Endothelial cell of umbilical vein (primary cell): ENCODE data around the gene ADARB1. TPM values are rescaled to one million over a fixed set of nuclear protein-coding genes. Genes with fewer than 3 reads are reported as not detected.

Experiments
- BruUV-seq: library from RNA; stranded (reverse); fragments of 400-500 nt; replicated peaks from 2 replicates; lab custom pipeline; 2021; lab: Mats Ljungman, UMichigan
- CTCF ChIA-PET: fragments of 300-600, 350-600 bp; sonication (Branson Sonifier 250); formaldehyde crosslinking; loops from one replicate; lab custom pipeline; 2021; ENCODE audit warnings: antibody characterized with exemption, inconsistent platforms; lab: Charles Lee
- POLR2A ChIA-PET: fragments of 300-600, 350-600 bp; sonication (Branson Sonifier 250); formaldehyde crosslinking; loops from one replicate; lab custom pipeline; 2021; ENCODE audit warnings: antibody characterized with exemption, inconsistent platforms; lab: Charles Lee
- DNase-seq: peaks from one replicate; pipeline ENCODE4 v3.0.0-alpha.2; 2011; ENCODE audit warnings: low read depth, low spot score
- FAIRE-seq: peaks from 2 replicates; lab custom pipeline; 2011; peaks lifted over from hg19 to GRCh38; lab: Jason Lieb, UNC
- H2AFZ ChIP-seq: 2 replicates; pipeline ENCODE4 v1.6.0; 2012; ENCODE audit warnings: low read depth, low read length, control low read depth, inconsistent platforms
- H3K27ac ChIP-seq: 2 replicates; pipeline ENCODE4 v1.5.1; 2011; ENCODE audit warnings: low read depth, mild to moderate bottlenecking, control low read depth, low read length, moderate library complexity; ENCODE audit not compliant: insufficient read depth
- H3K27me3 ChIP-seq, 2 experiments: 2 replicates each; pipeline versions ENCODE4 v1.6.0 to v1.6.1; 2011; ENCODE audit warnings: low read length in 2 of 2, mixed read lengths in 1 of 2; ENCODE audit not compliant: control insufficient read depth in 2 of 2, insufficient read depth in 2 of 2
- H3K36me3 ChIP-seq, 2 experiments: 2 replicates in 1 of 2; 3 replicates in 1 of 2; pipeline ENCODE4 v1.5.1; 2011; ENCODE audit warnings: low read length in 2 of 2, mild to moderate bottlenecking in 1 of 2, moderate library complexity in 1 of 2; ENCODE audit not compliant: control insufficient read depth in 2 of 2, insufficient read depth in 2 of 2; ENCODE audit errors: extremely low read depth in 1 of 2
- H3K4me1 ChIP-seq: 3 replicates; pipeline ENCODE4 v1.5.1; 2011; ENCODE audit warnings: mild to moderate bottlenecking, low read length; ENCODE audit not compliant: control insufficient read depth, insufficient read depth; ENCODE audit errors: extremely low read depth
- H3K4me2 ChIP-seq: 2 replicates; pipeline ENCODE4 v1.6.1; 2011; ENCODE audit warnings: low read length, control low read depth, mixed read lengths; ENCODE audit not compliant: insufficient read depth
- H3K4me3 ChIP-seq, 3 experiments: fragments of 200-600 bp in 1 of 3; sonication (generic), shearing (Covaris generic) in 1 of 3; replicated peaks in 1 of 3; 2 replicates each; pipeline ENCODE4 v1.5.1; 2011 to 2016; ENCODE audit warnings: control low read depth in 3 of 3, low read length in 3 of 3, mild to moderate bottlenecking in 2 of 3, inconsistent platforms in 1 of 3, low read depth in 1 of 3, moderate library complexity in 1 of 3; ENCODE audit not compliant: insufficient read depth in 1 of 3
- H3K79me2 ChIP-seq: 2 replicates; pipeline ENCODE4 v1.6.0; 2012; ENCODE audit warnings: low read length, inconsistent platforms; ENCODE audit not compliant: control insufficient read depth, insufficient read depth
- H3K9ac ChIP-seq: replicated peaks from 2 replicates; pipeline ENCODE3; 2011; ENCODE audit warnings: low read length, control low read depth; ENCODE audit not compliant: insufficient read depth; ENCODE audit errors: extremely low read depth
- H3K9me1 ChIP-seq: replicated peaks from 3 replicates; pipeline ENCODE4 v1.6.0; 2011; ENCODE audit warnings: mild to moderate bottlenecking, low read length; ENCODE audit not compliant: control insufficient read depth, insufficient read depth; ENCODE audit errors: extremely low read depth
- H3K9me3 ChIP-seq: replicated peaks from 2 replicates; pipeline ENCODE4 v1.5.1; 2012; ENCODE audit warnings: low read length, inconsistent platforms; ENCODE audit not compliant: control insufficient read depth, insufficient read depth
- H4K20me1 ChIP-seq: replicated peaks from 2 replicates; pipeline ENCODE3; 2011; ENCODE audit warnings: mild to moderate bottlenecking, low read length; ENCODE audit not compliant: control insufficient read depth, insufficient read depth; ENCODE audit errors: extremely low read depth
- CTCF ChIP-seq, 2 donors: IDR thresholded peaks; 1 replicate in 1 of 2; 2 replicates in 1 of 2; pipeline ENCODE4 v1.5.1; 2011; ENCODE audit warnings: low read length in 2 of 2, mild to moderate bottlenecking in 2 of 2, moderate library complexity in 2 of 2, control low read depth in 1 of 2, inconsistent platforms in 1 of 2, low read depth in 1 of 2; ENCODE audit not compliant: insufficient read depth in 1 of 2; ENCODE audit errors: extremely low read depth in 1 of 2
- EZH2 ChIP-seq: IDR thresholded peaks from 2 replicates; pipeline ENCODE4 v1.6.1; 2012; ENCODE audit warnings: borderline replicate concordance, low read depth, mild to moderate bottlenecking, moderate library complexity, low read length, inconsistent platforms; ENCODE audit not compliant: severe bottlenecking
- FOS ChIP-seq: IDR thresholded peaks from 2 replicates; pipeline ENCODE4 v1.6.1; 2011; ENCODE audit warnings: mild to moderate bottlenecking, low read length, moderate library complexity, borderline replicate concordance; ENCODE audit not compliant: insufficient read depth
- GATA2 ChIP-seq: IDR thresholded peaks from 2 replicates; pipeline ENCODE4 v1.7.0; 2011; ENCODE audit warnings: low read depth, mild to moderate bottlenecking, moderate library complexity, mixed read lengths, low read length; ENCODE audit not compliant: insufficient read length, insufficient read depth
- JUN ChIP-seq: IDR thresholded peaks from 2 replicates; pipeline ENCODE4 v1.6.1; 2011; ENCODE audit warnings: borderline replicate concordance, low read depth; ENCODE audit not compliant: insufficient read length, insufficient read depth
- MAX ChIP-seq: IDR thresholded peaks from 2 replicates; pipeline ENCODE4 v1.6.1; 2011; ENCODE audit not compliant: insufficient read depth, insufficient read length
- MYC ChIP-seq: IDR thresholded peaks from one replicate; pipeline ENCODE4 v1.6.1; 2011; ENCODE audit warnings: mild to moderate bottlenecking, low read depth, low read length
- POLR2A ChIP-seq: IDR thresholded peaks from 2 replicates; pipeline ENCODE4 v1.6.1; 2012; ENCODE audit warnings: low read depth, mild to moderate bottlenecking, control low read depth, low read length
- POLR2AphosphoS5 ChIP-seq: IDR thresholded peaks from 2 replicates; pipeline ENCODE4 v1.6.1; 2012; ENCODE audit warnings: low read depth, mild to moderate bottlenecking, control low read depth, low read length, moderate library complexity; ENCODE audit not compliant: insufficient read depth
- dilution Hi-C: fragments of 300-500 bp; cut with MboI; formaldehyde crosslinking; loops from one replicate; pipeline ENCODE4 v1.15.0; 2019; ENCODE audit warnings: low sequenced_read_pairs; ENCODE audit not compliant: extremely low pct_ligation_motif_present
- intact Hi-C: fragments of 100-400 bp; cut with micrococcal nuclease; formaldehyde crosslinking; loops from one replicate; pipeline ENCODE4 v1.10.0; 2022
- polyA plus RNA-seq, 4 experiments: library from polyadenylated mRNA; depleted of rRNA in 3 of 4; stranded (reverse) in 3 of 4; unstranded in 1 of 4; fragments of >200 nt; gene quantifications; 2 replicates each; pipeline versions ENCODE4 v1.2.1 to v1.2.3, GENCODE V29; 2011 to 2012; ENCODE audit warnings: missing spikeins in 1 of 4
- total RNA-seq: library from RNA; stranded (reverse); gene quantifications from 2 replicates; pipeline ENCODE4 v1.2.3, GENCODE V29; 2021

Gene ADARB1
- total and polyA plus RNA-seq, 2 donors (not counting 3 experiments of a cell fraction or from before 2014, with no cell fraction given): 32.5 to 54.3 TPM

- FAIRE-seq (no peak), DNase-seq (no peak)
- H3K4me1 ChIP-seq: no peaks in the 10 kb centered on the region
- CTCF ChIA-PET: interaction anchor here (1.2 to 1.5 kb wide), 2 partner anchors 23 to 87 kb away, joined by 3 to 4 read pairs; no protein-coding TSS in a partner anchor
- no TSS peak for BruUV-seq
- POLR2A ChIA-PET: no interaction called here
- no peak overlapping the region for H3K27ac ChIP-seq
- no peak overlapping the region for H3K9ac ChIP-seq
- intact Hi-C loops (no loop called here), dilution Hi-C loops (no loop called here)
- no peaks in the 10 kb centered on the region for H4K20me1 ChIP-seq
- H3K4me3 ChIP-seq: no peak overlapping the region
- H3K36me3 ChIP-seq: no peaks in the 10 kb centered on the region
- no peak overlapping the region for H3K4me2 ChIP-seq
- H3K27me3 ChIP-seq: peaks cover 5 to 8% of the 10 kb centered on the region in 2 experiments
- TF ChIP-seq MAX (no peak), FOS (no peak), CTCF (IDR thresholded peaks at IDR 0.05; ENCODE audit: extremely low read depth in 1 of 2, insufficient read depth in 1 of 2, low read depth in 1 of 2, low read length in 2 of 2) (no peak), JUN (no peak), EZH2 (no peak), POLR2AphosphoS5 (no peak), GATA2 (no peak), MYC (no peak), POLR2A (no peak)
- no peaks in the 10 kb centered on the region for H3K79me2 ChIP-seq
- no peaks in the 10 kb centered on the region for H3K9me3 ChIP-seq
- no peak overlapping the region for H2AFZ ChIP-seq
- H3K9me1 ChIP-seq: no peaks in the 10 kb centered on the region
Measured at GRCh38 chr21:45049714-45050344, 24.6 kb upstream of the ADARB1 start.
